ENCODE data around the gene CEP164.

Gene CEP164

GRCh38 chr11:117366875-117367274 lies 39.2 kb downstream of the CEP164 start:
- DNase-seq (ENCODE audit: low spot score), result no peak

GRCh38 chr11:117369534-117369933 lies 41.9 kb downstream of the CEP164 start:
- DNase-seq (ENCODE audit: low spot score), result no peak

GRCh38 chr11:117371453-117371852 lies 43.8 kb downstream of the CEP164 start:
- DNase-seq (ENCODE audit: low spot score), result no peak

GRCh38 chr11:117374316-117375055 lies 46.8 kb downstream of the CEP164 start:
- DNase-seq (ENCODE audit: low spot score), result no peak

GRCh38 chr11:117375960-117376359 lies 48.3 kb downstream of the CEP164 start:
- DNase-seq (ENCODE audit: low spot score), result no peak

- no peak for DNase-seq (ENCODE audit: low spot score)
Measured at GRCh38 chr11:117376517-117376916, 48.9 kb downstream of the CEP164 start.

- no peak for DNase-seq (ENCODE audit: low spot score)
Measured at GRCh38 chr11:117378976-117379865, 51.6 kb downstream of the CEP164 start.

GRCh38 chr11:117380676-117381075 lies 53.0 kb downstream of the CEP164 start:
- DNase-seq (ENCODE audit: low spot score), result no peak

GRCh38 chr11:117381481-117382387 lies 54.1 kb downstream of the CEP164 start:
- no peak for DNase-seq (ENCODE audit: low spot score)

- DNase-seq (ENCODE audit: low spot score), result no peak
Measured at GRCh38 chr11:117382746-117383145, 55.1 kb downstream of the CEP164 start.

GRCh38 chr11:117384045-117384444 lies 56.4 kb downstream of the CEP164 start:
- no peak for DNase-seq (ENCODE audit: low spot score)

- no peak for DNase-seq (ENCODE audit: low spot score)
Measured at GRCh38 chr11:117385471-117385870, 57.8 kb downstream of the CEP164 start.

GRCh38 chr11:117385906-117386305 lies 58.3 kb downstream of the CEP164 start:
- no peak for DNase-seq (ENCODE audit: low spot score)

GRCh38 chr11:117387992-117388755 lies 60.5 kb downstream of the CEP164 start:
- DNase-seq (ENCODE audit: low spot score), result no peak

- DNase-seq (ENCODE audit: low spot score), result no peak
Measured at GRCh38 chr11:117390743-117391142, 63.1 kb downstream of the CEP164 start.

GRCh38 chr11:117391181-117391580 lies 63.5 kb downstream of the CEP164 start:
- no peak for DNase-seq (ENCODE audit: low spot score)

GRCh38 chr11:117392001-117392690 lies 64.5 kb downstream of the CEP164 start:
- DNase-seq (ENCODE audit: low spot score), result no peak

GRCh38 chr11:117392979-117393378 lies 65.3 kb downstream of the CEP164 start:
- no peak for DNase-seq (ENCODE audit: low spot score)

- no peak for DNase-seq (ENCODE audit: low spot score)
Measured at GRCh38 chr11:117394221-117394925, 66.7 kb downstream of the CEP164 start.

- DNase-seq (ENCODE audit: low spot score), result no peak
Measured at GRCh38 chr11:117395476-117395875, 67.8 kb downstream of the CEP164 start.
